GM23248 (cell line): ENCODE measurements around the gene TJAP1. TPM values are rescaled to one million over a fixed set of nuclear protein-coding genes. Genes with fewer than 3 reads are reported as not detected.

Source experiments
- DNase-seq: peaks from one replicate; pipeline ENCODE4 v3.0.0-alpha.2; 2015
- H2AFZ ChIP-seq: fragments of 200-600 bp; sonication (generic); 2 replicates; pipeline ENCODE4 v1.6.1; 2016; ENCODE audit warnings: antibody characterized with exemption
- H3F3A ChIP-seq: fragments of 200-600 bp; sonication (generic); 2 replicates; pipeline ENCODE4 v1.6.1; 2016; ENCODE audit warnings: mild to moderate bottlenecking, antibody characterized with exemption, mixed run types; ENCODE audit not compliant: insufficient read depth
- H3K27ac ChIP-seq: fragments of 200-600 bp; sonication (generic); 2 replicates; pipeline ENCODE4 v1.5.1; 2016; ENCODE audit warnings: mild to moderate bottlenecking
- H3K27me3 ChIP-seq: fragments of 200-600 bp; sonication (generic); replicated peaks from 2 replicates; pipeline ENCODE4 v1.6.1; 2016; ENCODE audit warnings: mild to moderate bottlenecking; ENCODE audit not compliant: insufficient read depth
- H3K36me3 ChIP-seq: fragments of 200-600 bp; sonication (generic); 2 replicates; pipeline ENCODE4 v1.6.1; 2016; ENCODE audit warnings: low read depth, mild to moderate bottlenecking
- H3K4me1 ChIP-seq: fragments of 200-600 bp; sonication (generic); 2 replicates; pipeline ENCODE4 v1.6.1; 2016; ENCODE audit warnings: mild to moderate bottlenecking; ENCODE audit not compliant: insufficient read depth
- H3K4me2 ChIP-seq: fragments of 200-600 bp; sonication (generic); one replicate; pipeline ENCODE4 v1.6.1; 2016; ENCODE audit warnings: mild to moderate bottlenecking; ENCODE audit not compliant: unreplicated experiment
- H3K4me3 ChIP-seq: fragments of 200-600 bp; sonication (generic); 2 replicates; pipeline ENCODE4 v1.5.1; 2016; ENCODE audit warnings: mild to moderate bottlenecking
- H3K79me2 ChIP-seq: fragments of 200-600 bp; sonication (generic); 2 replicates; pipeline ENCODE4 v1.6.1; 2016; ENCODE audit warnings: mild to moderate bottlenecking; ENCODE audit not compliant: insufficient read depth
- H3K9ac ChIP-seq: fragments of 200-600 bp; sonication (generic); 2 replicates; pipeline ENCODE4 v1.6.1; 2016; ENCODE audit warnings: mild to moderate bottlenecking
- H3K9me2 ChIP-seq: fragments of 200-600 bp; sonication (generic); 2 replicates; pipeline ENCODE4 v1.6.1; 2016; ENCODE audit warnings: mixed run types, mild to moderate bottlenecking, moderate library complexity; ENCODE audit not compliant: insufficient read depth
- H3K9me3 ChIP-seq: fragments of 200-600 bp; sonication (generic); one replicate; pipeline ENCODE4 v1.6.1; 2017; ENCODE audit warnings: low read depth
- H4K20me1 ChIP-seq: fragments of 200-600 bp; sonication (generic); 2 replicates; pipeline ENCODE4 v1.6.0; 2016; ENCODE audit not compliant: insufficient read depth
- EZH2 ChIP-seq: fragments of 200-600 bp; sonication (generic); IDR thresholded peaks from 2 replicates; pipeline ENCODE4 v1.6.1; 2018; ENCODE audit warnings: antibody characterized with exemption, mild to moderate bottlenecking; ENCODE audit not compliant: insufficient read depth, poor library complexity, severe bottlenecking
- EZH2phosphoT487 ChIP-seq: fragments of 200-600 bp; sonication (generic); IDR thresholded peaks from 2 replicates; pipeline ENCODE4 v1.6.1; 2018; ENCODE audit warnings: antibody characterized with exemption, moderate library complexity, mild to moderate bottlenecking, low read depth; ENCODE audit not compliant: insufficient read depth
- WGBS, 2 experiments: methylation state at CpG; one replicate each; pipeline ENCODE4 v1.1.6; 2015 to 2017; ENCODE audit warnings: low lambda C conversion rate in 2 of 2, low coverage in 1 of 2; ENCODE audit errors: missing lambda C conversion rate in 2 of 2; 5-methylcytosine and 5-hydroxymethylcytosine counted together
- in situ Hi-C: fragments of 300-500 bp; cut with MboI; formaldehyde crosslinking; loops from 2 replicates; pipeline ENCODE4 v1.15.0; 2020
- polyA plus RNA-seq: library from polyadenylated mRNA; unstranded; fragments of >200 nt; fragmentation: Nextera tagmentation; extraction: Ambion mirVana; gene quantifications from 2 replicates; pipeline ENCODE4 v1.2.1, GENCODE V29; 2016
- total RNA-seq: library from RNA; depleted of rRNA; stranded (reverse); fragments of >200 nt; shearing (Covaris generic); gene quantifications from 2 replicates; pipeline ENCODE4 v1.2.3, GENCODE V29; 2014

Gene TJAP1
- total and polyA plus RNA-seq, 2 experiments from 2014 or later = 16.0 to 32.9 TPM

GRCh38 chr6:43471399-43471798 is 6.0 kb upstream of the TJAP1 start:
- Histone ChIP-seq H3K27me3 (no peaks in the 10 kb centered on the region), H3K4me3 (no peak overlapping the region), H3K4me2 (no peak overlapping the region), H3K27ac (no peak overlapping the region), H2AFZ (no peak overlapping the region), H3K9me3 (no peaks in the 10 kb centered on the region), H4K20me1 (no peaks in the 10 kb centered on the region), H3F3A (peaks cover under 1% of the 10 kb centered on the region; the same call in 1 of the 2 replicates), H3K9me2 (no peaks in the 10 kb centered on the region), H3K79me2 (no peaks in the 10 kb centered on the region), H3K36me3 (no peaks in the 10 kb centered on the region), H3K4me1 (no peaks in the 10 kb centered on the region), H3K9ac (no peak overlapping the region)
- no peak for DNase-seq
- 44 to 56% methylated on average over 1 of the region's 1 CpG for WGBS, 2 experiments
- TF ChIP-seq EZH2phosphoT487 = no peak
- TF ChIP-seq EZH2 = no peak
- in situ Hi-C loops = no loop called here

DNA sequence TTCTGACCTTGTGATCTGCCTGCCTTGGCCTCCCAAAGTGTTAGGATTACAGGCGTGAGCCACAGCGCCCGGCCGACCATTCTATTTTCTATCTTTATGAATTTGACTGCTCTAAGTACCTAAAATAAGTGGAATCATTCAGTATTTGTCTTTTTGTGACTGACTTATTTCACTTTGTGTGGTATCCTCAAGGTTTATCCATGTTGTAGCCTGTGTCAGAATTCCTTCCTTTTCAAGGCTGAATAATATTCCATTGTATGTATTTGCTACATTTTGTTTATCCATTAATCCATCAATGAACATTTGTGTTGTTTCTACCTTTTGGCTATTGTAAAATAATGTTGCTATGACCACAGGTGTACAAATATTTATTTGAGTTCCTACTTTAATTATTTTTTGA is 4.9 kb upstream of the TJAP1 start:
- in situ Hi-C loops = no loop called here
- H3K36me3 ChIP-seq = no peaks in the 10 kb centered on the region
- H3K4me2 ChIP-seq = no peak overlapping the region
- 95 to 97% methylated on average over 4 of the region's 4 CpGs for WGBS, 2 experiments
- no peaks in the 10 kb centered on the region for H3K9me2 ChIP-seq
- no peaks in the 10 kb centered on the region; the same call in 1 of the 2 replicates for H3K4me1 ChIP-seq
- no peaks in the 10 kb centered on the region for H4K20me1 ChIP-seq
- no peaks in the 10 kb centered on the region; the same call in none of the 2 replicates for H3K79me2 ChIP-seq
- no peaks in the 10 kb centered on the region for H3K9me3 ChIP-seq
- DNase-seq = no peak
- H2AFZ ChIP-seq = no peak overlapping the region
- no peak for TF ChIP-seq EZH2phosphoT487
- no peak for TF ChIP-seq EZH2
- no peak overlapping the region for H3K4me3 ChIP-seq
- H3K27ac ChIP-seq = no peak overlapping the region
- H3K27me3 ChIP-seq = no peaks in the 10 kb centered on the region
- peaks cover 7% of the 10 kb centered on the region; the same call in 1 of the 2 replicates for H3F3A ChIP-seq
- H3K9ac ChIP-seq = no peak overlapping the region

DNA sequence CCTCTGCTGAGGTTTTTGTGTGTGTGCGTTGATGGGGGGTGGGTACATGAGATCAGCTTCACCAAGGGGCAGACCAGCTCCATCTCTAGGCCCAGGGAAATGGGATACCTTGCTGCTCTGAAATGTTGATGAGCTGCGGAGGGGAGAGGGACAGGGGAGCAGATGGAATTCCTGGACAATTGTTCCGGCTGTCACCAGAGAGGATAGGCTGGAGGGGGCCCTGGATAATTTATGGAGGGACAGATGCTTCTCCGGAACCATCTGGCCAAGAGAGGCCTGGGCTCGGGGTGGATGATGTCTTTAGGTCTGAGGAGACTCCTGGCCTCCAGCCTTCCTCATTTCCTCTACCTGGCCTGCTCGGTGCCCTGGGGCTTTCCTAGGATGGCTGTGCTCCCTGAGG is 1.9 kb upstream of the TJAP1 start:
- no peak overlapping the region for H3K4me2 ChIP-seq
- H3K9ac ChIP-seq = no peak overlapping the region
- no peak overlapping the region for H2AFZ ChIP-seq
- no peaks in the 10 kb centered on the region for H4K20me1 ChIP-seq
- no peaks in the 10 kb centered on the region for H3K36me3 ChIP-seq
- H3K79me2 ChIP-seq = no peaks in the 10 kb centered on the region; the same call in none of the 2 replicates
- no peaks in the 10 kb centered on the region for H3K9me2 ChIP-seq
- TF ChIP-seq EZH2 = no peak
- TF ChIP-seq EZH2phosphoT487 = no peak
- WGBS, 2 experiments = 58 to 61% methylated on average over 6 of the region's 6 CpGs
- H3K4me1 ChIP-seq = peaks cover 10% of the 10 kb centered on the region
- no peaks in the 10 kb centered on the region for H3K9me3 ChIP-seq
- DNase-seq = no peak
- no peak overlapping the region for H3K4me3 ChIP-seq
- no peaks in the 10 kb centered on the region for H3K27me3 ChIP-seq
- no peak overlapping the region for H3K27ac ChIP-seq
- peaks cover 7% of the 10 kb centered on the region; the same call in 1 of the 2 replicates for H3F3A ChIP-seq
- in situ Hi-C loops = no loop called here

- no peaks in the 10 kb centered on the region for H3K36me3 ChIP-seq
- no peaks in the 10 kb centered on the region for H4K20me1 ChIP-seq
- 17 to 33% methylated on average over 2 of the region's 2 CpGs for WGBS, 2 experiments
- H2AFZ ChIP-seq = peak overlapping the region; percentile 94
- H3K9me3 ChIP-seq = no peaks in the 10 kb centered on the region
- peaks cover 7% of the 10 kb centered on the region; the same call in 1 of the 2 replicates for H3F3A ChIP-seq
- H3K4me3 ChIP-seq = peak overlapping the region; percentile 93
- H3K9me2 ChIP-seq = no peaks in the 10 kb centered on the region
- peaks cover 10% of the 10 kb centered on the region for H3K4me1 ChIP-seq
- no peaks in the 10 kb centered on the region for H3K27me3 ChIP-seq
- H3K4me2 ChIP-seq = peak overlapping the region; percentile 89
- DNase-seq = peak; percentile 36
- in situ Hi-C loops = no loop called here
- no peaks in the 10 kb centered on the region; the same call in none of the 2 replicates for H3K79me2 ChIP-seq
- TF ChIP-seq EZH2 = no peak
- no peak for TF ChIP-seq EZH2phosphoT487
- no peak overlapping the region; the same call in 1 of the 2 replicates for H3K27ac ChIP-seq
- H3K9ac ChIP-seq = peak overlapping the region; percentile 96
These were observed 624 bp upstream of the TJAP1 start for GRCh38 chr6:43476746-43477145.

- Histone ChIP-seq H3K9me2 (no peaks in the 10 kb centered on the region), H3K27ac (peak overlapping the region; percentile 45), H3K9ac (peak overlapping the region; percentile 96), H2AFZ (peak overlapping the region; percentile 94), H3K36me3 (no peaks in the 10 kb centered on the region), H3K9me3 (no peaks in the 10 kb centered on the region), H3K4me3 (peak overlapping the region; percentile 93), H3K4me1 (peaks cover 10% of the 10 kb centered on the region), H3K79me2 (no peaks in the 10 kb centered on the region; the same call in none of the 2 replicates), H3F3A (peaks cover 7% of the 10 kb centered on the region; the same call in 1 of the 2 replicates), H3K4me2 (peak overlapping the region; percentile 89), H4K20me1 (no peaks in the 10 kb centered on the region), H3K27me3 (no peaks in the 10 kb centered on the region)
- peak; percentile 43 for DNase-seq
- WGBS, 2 experiments = 14 to 15% methylated on average over 3 of the region's 3 CpGs
- in situ Hi-C loops = no loop called here
- TF ChIP-seq EZH2 (no peak), EZH2phosphoT487 (no peak)
These were observed 620 bp downstream of the TJAP1 start for GRCh38 chr6:43478008-43478372.
